Measurements from ENCODE around the gene RTN3.

Gene RTN3

GRCh38 chr11:63804259-63804658 is 123.0 kb downstream of the RTN3 start:
- TF ChIP-seq POLR2AphosphoS5 (IDR thresholded peaks at IDR 0.05; ENCODE audit: low read depth, low read length) (no peak), TAF1 (IDR thresholded peaks at IDR 0.05; ENCODE audit: borderline replicate concordance, insufficient read depth, low read length) (no peak), REST (IDR thresholded peaks at IDR 0.05; ENCODE audit: insufficient read depth in 1 of 2, low read depth in 2 of 2, low read length in 2 of 2) (no peak), SIN3A (IDR thresholded peaks at IDR 0.05; ENCODE audit: borderline replicate concordance, insufficient read depth, low read length) (no peak), FOXP2 (optimal IDR thresholded peaks at IDR 0.05; ENCODE audit: borderline replicate concordance, extremely low read depth, extremely low read length, insufficient read depth) (no peak)

GRCh38 chr11:63805844-63806415 is 124.6 kb downstream of the RTN3 start:
- no peak for TF ChIP-seq POLR2AphosphoS5 (IDR thresholded peaks at IDR 0.05; ENCODE audit: low read depth, low read length)
- TF ChIP-seq FOXP2 (optimal IDR thresholded peaks at IDR 0.05; ENCODE audit: borderline replicate concordance, extremely low read depth, extremely low read length, insufficient read depth), result no peak
- no peak for TF ChIP-seq SIN3A (IDR thresholded peaks at IDR 0.05; ENCODE audit: borderline replicate concordance, insufficient read depth, low read length)
- no peak for TF ChIP-seq REST (IDR thresholded peaks at IDR 0.05; ENCODE audit: insufficient read depth in 1 of 2, low read depth in 2 of 2, low read length in 2 of 2)
- TF ChIP-seq TAF1 (IDR thresholded peaks at IDR 0.05; ENCODE audit: borderline replicate concordance, insufficient read depth, low read length), result no peak
